ENCODE data around the gene SBNO2. TPM values are rescaled to one million over a fixed set of nuclear protein-coding genes. Genes with fewer than 3 reads are reported as not detected.

Gene SBNO2
- total RNA-seq, 1 experiment from 2014 or later = 46.3 TPM

- no peak overlapping the region for H3K27ac Mint-ChIP-seq
- Histone ChIP-seq H3K14ac (ENCODE audit: insufficient read depth, low read length) (no peak overlapping the region), H2BK12ac (ENCODE audit: insufficient read length, low read depth, low read length) (no peak overlapping the region), H4K20me1 (ENCODE audit: control insufficient read depth, insufficient read depth, insufficient read length) (no peaks in the 10 kb centered on the region), H2BK120ac (ENCODE audit: low read depth, low read length, poor library complexity, severe bottlenecking) (no peak overlapping the region), H3K18ac (ENCODE audit: insufficient read length, low read depth, low read length) (no peak overlapping the region), H3K27me3 (ENCODE audit: insufficient read depth, low read length) (no peaks in the 10 kb centered on the region; the same call in 1 of the 2 replicates), H4K5ac (ENCODE audit: insufficient read length, low read depth, low read length) (no peak overlapping the region), H3K23ac (ENCODE audit: insufficient read length, low read depth, low read length) (no peak overlapping the region), H3K4ac (ENCODE audit: low read depth, low read length) (no peak overlapping the region), H3K79me2 (ENCODE audit: insufficient read depth, low read length) (no peaks in the 10 kb centered on the region), H3K27ac (ENCODE audit: insufficient read length, low read depth, low read length) (no peak overlapping the region), H3K23me2 (ENCODE audit: insufficient read length, low read depth, low read length, poor library complexity, severe bottlenecking) (peaks cover 18% of the 10 kb centered on the region), H4K91ac (ENCODE audit: insufficient read length, low read depth, low read length) (no peak overlapping the region), H2AK5ac (ENCODE audit: insufficient read length, low read length) (no peak overlapping the region), H2BK20ac (ENCODE audit: low read depth, low read length, poor library complexity, severe bottlenecking) (no peak overlapping the region), H4K8ac (replicated peaks; ENCODE audit: insufficient read length, low read depth, low read length) (no peak overlapping the region), H3K9me3 (ENCODE audit: control insufficient read depth, low read depth, low read length) (no peaks in the 10 kb centered on the region), H2AFZ (ENCODE audit: low read length) (no peak overlapping the region), H3K4me2 (ENCODE audit: insufficient read depth, insufficient read length, low read length) (no peak overlapping the region), H3K79me1 (ENCODE audit: insufficient read depth, low read depth, low read length, poor library complexity, severe bottlenecking) (no peaks in the 10 kb centered on the region), H2BK5ac (ENCODE audit: insufficient read length, low read length) (no peak overlapping the region), H3T11ph (ENCODE audit: low read length) (no peak overlapping the region), H3K56ac (ENCODE audit: insufficient read length, low read depth, low read length) (no peak overlapping the region), H3K4me1 (ENCODE audit: insufficient read depth, low read length) (peaks cover 5% of the 10 kb centered on the region; the same call in 1 of the 2 replicates), H3K9ac (ENCODE audit: extremely low read depth, insufficient read length, low read length) (no peak overlapping the region), H2BK15ac (ENCODE audit: low read depth, low read length) (no peak overlapping the region)
- H3K27me3 Mint-ChIP-seq (ENCODE audit: low read depth) = peaks cover 52% of the 10 kb centered on the region
- H3K36me3 Mint-ChIP-seq (ENCODE audit: insufficient read depth in 1 of 3, low read depth in 3 of 3) = peaks cover 0 to 16% (median 4%) of the 10 kb centered on the region in 3 experiments; a peak in 5 of 7 replicates
- DNase-seq = no peak
- H3K4me3 Mint-ChIP-seq = peak overlapping the region in 1 of 2 experiments; percentile 56; a peak in 3 of 5 replicates
- peaks cover 13 to 22% of the 10 kb centered on the region in 2 experiments for H3K4me1 Mint-ChIP-seq
- no peaks in the 10 kb centered on the region for H3K9me3 Mint-ChIP-seq
- no CpG with 5 or more reads among the region's 25 CpGs for WGBS (ENCODE audit: extremely low coverage, insufficient read length, low lambda C conversion rate)
- TF ChIP-seq CTCF (conservative IDR thresholded peaks at IDR 0.05) = no peak
Observed at GRCh38 chr19:1069009-1069779, 104.9 kb downstream of the SBNO2 start.
